Neural cell (in vitro differentiated cells): Measurements from ENCODE around the gene TBKBP1.

Experiments
- CTCF ChIP-seq: fragments of 450-650 bp; IDR thresholded peaks from 2 replicates; pipeline ENCODE4 v1.5.1; 2014; ENCODE audit warnings: antibody characterized with exemption, mild to moderate bottlenecking, moderate library complexity; ENCODE audit not compliant: poor library complexity, severe bottlenecking
- EZH2 ChIP-seq: fragments of 200-600, 300-800 bp; shearing (Covaris generic), sonication (generic); IDR thresholded peaks from 2 replicates; pipeline ENCODE4 v1.6.1; 2014; ENCODE audit warnings: antibody characterized with exemption, low read length, borderline replicate concordance, mild to moderate bottlenecking; ENCODE audit not compliant: insufficient read depth, poor library complexity, severe bottlenecking
- MXI1 ChIP-seq: fragments of 450-650 bp; conservative IDR thresholded peaks from 2 replicates; pipeline ENCODE4 v1.6.1; 2014; ENCODE audit warnings: antibody characterized with exemption, mild to moderate bottlenecking; ENCODE audit not compliant: poor library complexity, severe bottlenecking
- POLR2AphosphoS5 ChIP-seq: IDR thresholded peaks from 2 replicates; pipeline ENCODE4 v1.6.1; 2012
- RAD21 ChIP-seq: fragments of 450-650 bp; conservative IDR thresholded peaks from 2 replicates; pipeline ENCODE4 v1.6.1; 2014; ENCODE audit warnings: antibody characterized with exemption, mild to moderate bottlenecking, moderate library complexity
- REST ChIP-seq: IDR thresholded peaks from 2 replicates; pipeline ENCODE4 v1.6.1; 2012; ENCODE audit warnings: borderline replicate concordance
- SMC3 ChIP-seq: fragments of 450-650 bp; conservative IDR thresholded peaks from 2 replicates; pipeline ENCODE4 v1.6.1; 2014; ENCODE audit warnings: antibody characterized with exemption, mild to moderate bottlenecking, moderate library complexity; ENCODE audit not compliant: poor library complexity

DNA sequence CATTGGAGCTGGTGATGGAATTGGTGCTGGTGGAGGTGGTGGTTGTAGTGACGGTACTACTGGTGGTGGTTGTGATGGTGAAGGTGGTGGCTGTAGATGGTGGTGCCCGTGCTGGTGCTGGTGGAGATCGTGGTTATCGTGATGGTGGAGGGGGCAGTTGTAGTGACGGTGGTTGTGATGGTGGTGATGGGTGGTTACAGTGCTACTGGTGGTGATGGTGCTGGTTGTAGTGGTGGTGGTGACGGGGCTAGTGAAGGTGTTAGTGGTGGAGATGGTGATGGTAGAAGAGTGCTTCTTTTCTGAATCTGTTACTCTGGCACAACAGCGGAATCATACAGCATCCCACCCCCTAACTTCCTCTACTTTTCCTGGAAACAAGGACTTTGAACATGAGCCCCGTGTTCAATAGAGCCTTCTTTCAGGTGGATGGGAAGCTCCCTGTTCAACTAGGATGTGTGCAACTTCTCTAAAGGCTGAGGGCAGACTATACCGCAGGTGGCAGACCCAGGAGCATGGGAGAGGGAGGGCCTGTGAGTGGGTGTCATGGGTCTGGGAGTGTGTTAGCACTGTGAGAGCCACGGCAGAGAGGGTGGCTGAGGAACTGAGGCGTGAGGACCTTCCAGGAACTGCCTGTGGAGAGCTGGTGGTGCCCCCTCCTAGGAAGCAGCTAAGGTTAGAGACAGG is 47.3 kb downstream of the TBKBP1 start:
- TF ChIP-seq CTCF (no peak), RAD21 (no peak), EZH2 (no peak), POLR2AphosphoS5 (no peak), MXI1 (no peak), SMC3 (no peak), REST (no peak)
